ENCODE data around the gene BSG. TPM values are rescaled to one million over a fixed set of nuclear protein-coding genes. Genes with fewer than 3 reads are reported as not detected.

BSG gene
- polyA plus RNA-seq, 2 of the 4 experiments (the other 2 are of a cell fraction) = 285 to 579 TPM

DNA sequence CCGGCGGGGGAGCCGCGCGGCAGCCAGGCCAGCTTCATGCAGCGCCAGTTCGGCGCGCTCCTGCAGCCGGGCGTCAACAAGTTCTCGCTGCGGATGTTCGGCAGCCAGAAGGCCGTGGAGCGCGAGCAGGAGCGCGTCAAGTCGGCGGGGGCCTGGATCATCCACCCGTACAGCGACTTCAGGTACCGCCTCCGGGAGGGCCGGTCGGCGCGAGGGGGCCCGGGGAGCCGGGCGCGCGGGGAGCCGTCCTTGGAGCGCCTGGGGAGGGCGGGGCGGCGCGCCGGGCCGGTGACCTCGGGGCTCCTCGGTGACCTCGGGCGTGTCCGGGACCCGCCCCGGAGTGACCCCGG, 18.0 kb downstream of the BSG start:
- H3K4me1 ChIP-seq = peaks cover 51% of the 10 kb centered on the region
- H3K27ac ChIP-seq = peak overlapping the region; percentile 82 to 95
- TF ChIP-seq, protein P1, sequence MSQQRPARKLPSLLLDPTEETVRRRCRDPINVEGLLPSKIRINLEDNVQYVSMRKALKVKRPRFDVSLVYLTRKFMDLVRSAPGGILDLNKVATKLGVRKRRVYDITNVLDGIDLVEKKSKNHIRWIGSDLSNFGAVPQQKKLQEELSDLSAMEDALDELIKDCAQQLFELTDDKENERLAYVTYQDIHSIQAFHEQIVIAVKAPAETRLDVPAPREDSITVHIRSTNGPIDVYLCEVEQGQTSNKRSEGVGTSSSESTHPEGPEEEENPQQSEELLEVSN (IDR thresholded peaks at IDR 0.05; ENCODE audit: borderline replicate concordance, low read depth) = 0 out of 2 replicates have a peak, but pooled peaks have one; percentile 19
- no peak for TF ChIP-seq CHD2 (IDR thresholded peaks at IDR 0.05; ENCODE audit: low read length, partially characterized antibody)
- no peak for TF ChIP-seq EHMT2 (IDR thresholded peaks at IDR 0.05; ENCODE audit: low read depth)
- TF ChIP-seq, protein P2, sequence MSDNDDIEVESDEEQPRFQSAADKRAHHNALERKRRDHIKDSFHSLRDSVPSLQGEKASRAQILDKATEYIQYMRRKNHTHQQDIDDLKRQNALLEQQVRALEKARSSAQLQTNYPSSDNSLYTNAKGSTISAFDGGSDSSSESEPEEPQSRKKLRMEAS (IDR thresholded peaks at IDR 0.05) = peak; percentile 29; the same call in 1 of the 2 replicates
- H3K4me2 ChIP-seq = peak overlapping the region; percentile 89
- DNase-seq (ENCODE audit: low read depth in 1 of 2, low spot score in 1 of 2) = no peak
- no peak for FAIRE-seq
- CTCF ChIA-PET = no interaction called here
- POLR2A ChIA-PET = no interaction called here
- no peaks in the 10 kb centered on the region for H3K9me3 ChIP-seq
- WGBS (ENCODE audit: missing lambda C conversion rate) = no CpG with 5 or more reads among the region's 50 CpGs
- peak overlapping the region; percentile 65 for H3K4me3 ChIP-seq
- ATAC-seq = no peak

DNA sequence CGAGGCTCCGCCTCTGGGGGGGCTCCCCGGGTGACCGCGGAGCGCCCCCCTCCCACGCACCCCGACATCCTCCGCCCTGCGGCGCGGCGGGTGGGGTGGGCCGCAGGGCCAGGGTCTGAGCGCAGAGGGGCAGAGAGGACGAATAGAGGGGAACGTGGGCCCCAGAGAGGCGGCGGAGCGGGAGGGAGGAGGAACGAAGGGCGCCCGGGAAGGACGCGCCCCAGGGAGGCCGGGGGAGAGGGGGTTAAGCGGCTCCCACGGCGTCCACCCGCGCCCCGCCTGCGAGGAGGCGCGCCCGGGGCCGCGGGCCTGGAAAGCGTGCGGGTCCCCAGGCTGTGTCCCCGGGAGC, 18.3 kb downstream of the BSG start:
- POLR2A ChIA-PET = no interaction called here
- DNase-seq (ENCODE audit: low read depth in 1 of 2, low spot score in 1 of 2) (no peak), FAIRE-seq (no peak), ATAC-seq (no peak)
- H3K4me2 ChIP-seq = peak overlapping the region; percentile 89
- H3K9me3 ChIP-seq = no peaks in the 10 kb centered on the region
- peaks cover 47% of the 10 kb centered on the region for H3K4me1 ChIP-seq
- peak overlapping the region; percentile 65 for H3K4me3 ChIP-seq
- CTCF ChIA-PET = no interaction called here
- WGBS (ENCODE audit: missing lambda C conversion rate) = 21% methylated on average over 10 of the region's 41 CpGs
- no peak for TF ChIP-seq CHD4 (IDR thresholded peaks at IDR 0.05; ENCODE audit: borderline replicate concordance)
- no peak for TF ChIP-seq RAD21 (conservative IDR thresholded peaks at IDR 0.05 in 1 of 2, IDR thresholded peaks at IDR 0.05 in 1 of 2)
- no peak for TF ChIP-seq NR3C1 (IDR thresholded peaks at IDR 0.05)
- TF ChIP-seq, protein P3, sequence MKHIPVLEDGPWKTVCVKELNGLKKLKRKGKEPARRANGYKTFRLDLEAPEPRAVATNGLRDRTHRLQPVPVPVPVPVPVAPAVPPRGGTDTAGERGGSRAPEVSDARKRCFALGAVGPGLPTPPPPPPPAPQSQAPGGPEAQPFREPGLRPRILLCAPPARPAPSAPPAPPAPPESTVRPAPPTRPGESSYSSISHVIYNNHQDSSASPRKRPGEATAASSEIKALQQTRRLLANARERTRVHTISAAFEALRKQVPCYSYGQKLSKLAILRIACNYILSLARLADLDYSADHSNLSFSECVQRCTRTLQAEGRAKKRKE (CRISPR knock-in tag; IDR thresholded peaks at IDR 0.05; ENCODE audit: low read depth) = no peak
- H3K27ac ChIP-seq = peak overlapping the region; percentile 82 to 95

DNA sequence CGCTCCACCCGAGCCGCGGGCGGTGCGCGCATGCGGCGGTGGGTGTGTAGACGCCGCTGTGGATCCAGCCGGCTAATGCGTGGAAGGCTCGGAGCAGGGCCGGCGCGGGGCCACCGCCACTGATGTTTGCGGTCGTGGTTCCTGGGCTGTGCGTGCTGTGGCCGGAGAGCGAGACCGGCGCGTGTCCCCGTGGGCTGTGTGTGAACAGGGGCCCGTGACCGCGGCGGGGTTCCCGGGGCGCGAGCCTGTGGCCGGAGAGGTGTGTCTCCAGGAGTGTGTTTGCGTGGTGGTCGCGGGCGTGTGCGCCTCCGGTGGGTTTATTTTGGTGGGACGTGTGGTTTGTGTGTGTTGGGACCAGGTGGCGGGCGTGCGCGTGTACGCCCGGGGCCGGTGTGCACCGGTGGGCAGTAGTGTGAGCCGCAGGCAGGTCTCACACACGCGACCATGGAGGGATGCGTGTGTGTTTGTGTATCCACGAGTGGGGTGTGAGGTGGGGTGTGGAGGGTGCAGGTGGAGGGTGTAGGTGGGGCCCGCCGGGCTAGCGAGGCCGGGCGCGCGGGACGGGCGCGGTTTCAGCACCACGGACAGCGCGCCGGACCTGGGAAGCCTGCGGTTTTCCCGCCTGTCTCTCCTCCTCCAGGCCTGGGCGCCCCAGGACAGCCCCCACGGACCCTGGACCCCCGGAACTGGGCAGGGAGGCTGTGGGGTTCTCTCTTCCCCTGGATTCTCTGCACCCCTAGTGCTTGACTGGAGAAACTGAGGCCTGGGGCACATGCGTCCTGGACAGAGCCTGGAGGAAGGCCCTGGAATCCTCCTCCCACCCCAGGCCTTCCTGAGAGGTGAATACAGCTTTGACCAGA, 18.9 kb downstream of the BSG start:
- WGBS (ENCODE audit: missing lambda C conversion rate) = 76% methylated on average over 33 of the region's 75 CpGs
- TF ChIP-seq EHMT2 (IDR thresholded peaks at IDR 0.05; ENCODE audit: low read depth) = no peak
- no peak for TF ChIP-seq RNF2 (IDR thresholded peaks at IDR 0.05; ENCODE audit: borderline replicate concordance, low read depth)
- TF ChIP-seq, protein P4, sequence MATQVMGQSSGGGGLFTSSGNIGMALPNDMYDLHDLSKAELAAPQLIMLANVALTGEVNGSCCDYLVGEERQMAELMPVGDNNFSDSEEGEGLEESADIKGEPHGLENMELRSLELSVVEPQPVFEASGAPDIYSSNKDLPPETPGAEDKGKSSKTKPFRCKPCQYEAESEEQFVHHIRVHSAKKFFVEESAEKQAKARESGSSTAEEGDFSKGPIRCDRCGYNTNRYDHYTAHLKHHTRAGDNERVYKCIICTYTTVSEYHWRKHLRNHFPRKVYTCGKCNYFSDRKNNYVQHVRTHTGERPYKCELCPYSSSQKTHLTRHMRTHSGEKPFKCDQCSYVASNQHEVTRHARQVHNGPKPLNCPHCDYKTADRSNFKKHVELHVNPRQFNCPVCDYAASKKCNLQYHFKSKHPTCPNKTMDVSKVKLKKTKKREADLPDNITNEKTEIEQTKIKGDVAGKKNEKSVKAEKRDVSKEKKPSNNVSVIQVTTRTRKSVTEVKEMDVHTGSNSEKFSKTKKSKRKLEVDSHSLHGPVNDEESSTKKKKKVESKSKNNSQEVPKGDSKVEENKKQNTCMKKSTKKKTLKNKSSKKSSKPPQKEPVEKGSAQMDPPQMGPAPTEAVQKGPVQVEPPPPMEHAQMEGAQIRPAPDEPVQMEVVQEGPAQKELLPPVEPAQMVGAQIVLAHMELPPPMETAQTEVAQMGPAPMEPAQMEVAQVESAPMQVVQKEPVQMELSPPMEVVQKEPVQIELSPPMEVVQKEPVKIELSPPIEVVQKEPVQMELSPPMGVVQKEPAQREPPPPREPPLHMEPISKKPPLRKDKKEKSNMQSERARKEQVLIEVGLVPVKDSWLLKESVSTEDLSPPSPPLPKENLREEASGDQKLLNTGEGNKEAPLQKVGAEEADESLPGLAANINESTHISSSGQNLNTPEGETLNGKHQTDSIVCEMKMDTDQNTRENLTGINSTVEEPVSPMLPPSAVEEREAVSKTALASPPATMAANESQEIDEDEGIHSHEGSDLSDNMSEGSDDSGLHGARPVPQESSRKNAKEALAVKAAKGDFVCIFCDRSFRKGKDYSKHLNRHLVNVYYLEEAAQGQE (IDR thresholded peaks at IDR 0.05) = peak; percentile 91
- Histone ChIP-seq H3K9me3 (no peaks in the 10 kb centered on the region), H3K4me1 (peaks cover 41% of the 10 kb centered on the region), H3K4me2 (peak overlapping the region; percentile 89), H3K4me3 (peak overlapping the region; percentile 65), H3K27ac (peak overlapping the region; percentile 82 to 95)
- ChIA-PET POLR2A (no interaction called here), CTCF (no interaction called here)
- FAIRE-seq (no peak), ATAC-seq (no peak), DNase-seq (ENCODE audit: low read depth in 1 of 2, low spot score in 1 of 2) (no peak)

DNA sequence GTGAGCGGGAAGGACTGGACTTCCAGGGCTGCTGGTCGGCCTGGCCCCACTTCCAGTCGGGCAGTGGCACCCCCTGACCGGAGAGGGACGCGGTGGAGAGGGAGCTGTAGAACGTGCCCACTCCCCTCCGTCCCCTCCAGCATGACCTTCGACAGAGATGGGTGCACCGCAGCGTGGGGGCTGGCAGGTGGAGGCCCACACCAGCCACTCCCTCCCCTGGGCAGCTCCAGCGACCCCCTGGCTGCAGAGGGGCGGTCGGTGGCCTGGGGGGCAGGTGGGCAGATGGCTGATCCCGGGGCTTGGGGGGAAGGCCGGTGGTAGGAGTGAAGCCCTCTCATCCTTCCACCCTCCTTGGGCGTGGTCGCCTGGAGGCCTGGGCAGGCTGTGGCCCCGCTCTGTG, 19.7 kb downstream of the BSG start:
- Histone ChIP-seq H3K4me3 (no peak overlapping the region), H3K27ac (no peak overlapping the region), H3K4me2 (peak overlapping the region; percentile 89; the same call in 1 of the 3 replicates), H3K4me1 (peaks cover 34% of the 10 kb centered on the region), H3K9me3 (no peaks in the 10 kb centered on the region)
- no peak for DNase-seq (ENCODE audit: low read depth in 1 of 2, low spot score in 1 of 2)
- ChIA-PET CTCF (interaction anchor here (2.6 kb wide), 1 partner anchor 7 kb away, joined by 11 read pairs; no protein-coding TSS in a partner anchor), POLR2A (no interaction called here)
- 93% methylated on average over 16 of the region's 19 CpGs for WGBS (ENCODE audit: missing lambda C conversion rate)
- FAIRE-seq = no peak
- no peak for ATAC-seq
- TF ChIP-seq TP53 (CRISPR knock-in tag; IDR thresholded peaks at IDR 0.05) = no peak
- TF ChIP-seq, protein P5, sequence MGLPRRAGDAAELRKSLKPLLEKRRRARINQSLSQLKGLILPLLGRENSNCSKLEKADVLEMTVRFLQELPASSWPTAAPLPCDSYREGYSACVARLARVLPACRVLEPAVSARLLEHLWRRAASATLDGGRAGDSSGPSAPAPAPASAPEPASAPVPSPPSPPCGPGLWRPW (IDR thresholded peaks at IDR 0.05) = no peak
- no peak for TF ChIP-seq BHLHE40 (IDR thresholded peaks at IDR 0.05; ENCODE audit: low read depth, low read length)
- no peak for TF ChIP-seq CEBPB (IDR thresholded peaks at IDR 0.05)
- no peak for TF ChIP-seq SMC3 (IDR thresholded peaks at IDR 0.05)
- no peak for TF ChIP-seq POLR2AphosphoS2 (conservative IDR thresholded peaks at IDR 0.05; ENCODE audit: low read length)
- TF ChIP-seq ZC3H11A (IDR thresholded peaks at IDR 0.05) = no peak
- no peak for TF ChIP-seq FOXS1 (CRISPR knock-in tag; IDR thresholded peaks at IDR 0.05)
- TF ChIP-seq, protein P6, sequence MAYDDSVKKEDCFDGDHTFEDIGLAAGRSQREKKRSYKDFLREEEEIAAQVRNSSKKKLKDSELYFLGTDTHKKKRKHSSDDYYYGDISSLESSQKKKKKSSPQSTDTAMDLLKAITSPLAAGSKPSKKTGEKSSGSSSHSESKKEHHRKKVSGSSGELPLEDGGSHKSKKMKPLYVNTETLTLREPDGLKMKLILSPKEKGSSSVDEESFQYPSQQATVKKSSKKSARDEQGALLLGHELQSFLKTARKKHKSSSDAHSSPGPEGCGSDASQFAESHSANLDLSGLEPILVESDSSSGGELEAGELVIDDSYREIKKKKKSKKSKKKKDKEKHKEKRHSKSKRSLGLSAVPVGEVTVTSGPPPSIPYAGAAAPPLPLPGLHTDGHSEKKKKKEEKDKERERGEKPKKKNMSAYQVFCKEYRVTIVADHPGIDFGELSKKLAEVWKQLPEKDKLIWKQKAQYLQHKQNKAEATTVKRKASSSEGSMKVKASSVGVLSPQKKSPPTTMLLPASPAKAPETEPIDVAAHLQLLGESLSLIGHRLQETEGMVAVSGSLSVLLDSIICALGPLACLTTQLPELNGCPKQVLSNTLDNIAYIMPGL (CRISPR knock-in tag; IDR thresholded peaks at IDR 0.05; ENCODE audit: borderline replicate concordance) = no peak
- TF ChIP-seq MYC (IDR thresholded peaks at IDR 0.05; ENCODE audit: borderline replicate concordance, low read length) = no peak
- no peak for TF ChIP-seq TFCP2L1 (CRISPR knock-in tag; IDR thresholded peaks at IDR 0.05)
- no peak for TF ChIP-seq FOSB (CRISPR knock-in tag; IDR thresholded peaks at IDR 0.05)

Data from A549 (cell line).